Erythroblast (primary cell): ENCODE data around the gene NCOA7.

Experiments used
- GATA1 ChIP-seq: IDR thresholded peaks from 2 replicates; pipeline ENCODE4 v1.6.1; 2011; ENCODE audit warnings: low read depth, mild to moderate bottlenecking, control low read depth, low read length, moderate library complexity
- POLR2A ChIP-seq: IDR thresholded peaks from 2 replicates; pipeline ENCODE4 v1.6.1; 2011; ENCODE audit warnings: mild to moderate bottlenecking, low read length

DNA sequence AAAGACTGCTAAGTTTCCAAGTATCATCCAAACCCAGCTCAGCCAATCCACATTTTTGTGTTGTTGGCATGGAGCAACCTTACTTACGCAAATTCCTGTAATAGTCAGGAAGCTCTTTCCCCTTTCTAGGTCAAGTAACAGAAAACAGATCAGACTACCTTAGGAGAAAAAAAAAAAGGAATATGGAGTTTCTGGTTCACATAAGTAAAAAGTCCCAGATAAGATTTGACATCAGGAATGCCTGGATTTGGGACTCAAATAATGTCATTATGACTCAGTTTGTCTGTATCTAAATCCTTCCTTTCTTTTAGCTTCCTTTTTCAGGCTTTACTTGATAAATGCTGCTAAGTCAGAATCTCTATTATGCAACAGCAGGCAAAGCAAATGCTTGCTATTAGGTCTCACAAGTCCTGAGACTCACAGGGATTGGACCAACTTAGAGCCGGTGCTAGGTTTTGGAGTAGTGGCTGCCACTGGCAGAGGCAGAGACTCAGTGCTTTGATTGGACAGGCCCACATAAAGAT lies 44.5 kb downstream of the NCOA7 start:
- no peak for TF ChIP-seq POLR2A
- no peak for TF ChIP-seq GATA1
